ENCODE results near the gene CDR2L. TPM values are rescaled to one million over a fixed set of nuclear protein-coding genes. Genes with fewer than 3 reads are reported as not detected.

CDR2L gene
- total RNA-seq, 1 experiment from 2014 or later: 31.0 TPM

DNA sequence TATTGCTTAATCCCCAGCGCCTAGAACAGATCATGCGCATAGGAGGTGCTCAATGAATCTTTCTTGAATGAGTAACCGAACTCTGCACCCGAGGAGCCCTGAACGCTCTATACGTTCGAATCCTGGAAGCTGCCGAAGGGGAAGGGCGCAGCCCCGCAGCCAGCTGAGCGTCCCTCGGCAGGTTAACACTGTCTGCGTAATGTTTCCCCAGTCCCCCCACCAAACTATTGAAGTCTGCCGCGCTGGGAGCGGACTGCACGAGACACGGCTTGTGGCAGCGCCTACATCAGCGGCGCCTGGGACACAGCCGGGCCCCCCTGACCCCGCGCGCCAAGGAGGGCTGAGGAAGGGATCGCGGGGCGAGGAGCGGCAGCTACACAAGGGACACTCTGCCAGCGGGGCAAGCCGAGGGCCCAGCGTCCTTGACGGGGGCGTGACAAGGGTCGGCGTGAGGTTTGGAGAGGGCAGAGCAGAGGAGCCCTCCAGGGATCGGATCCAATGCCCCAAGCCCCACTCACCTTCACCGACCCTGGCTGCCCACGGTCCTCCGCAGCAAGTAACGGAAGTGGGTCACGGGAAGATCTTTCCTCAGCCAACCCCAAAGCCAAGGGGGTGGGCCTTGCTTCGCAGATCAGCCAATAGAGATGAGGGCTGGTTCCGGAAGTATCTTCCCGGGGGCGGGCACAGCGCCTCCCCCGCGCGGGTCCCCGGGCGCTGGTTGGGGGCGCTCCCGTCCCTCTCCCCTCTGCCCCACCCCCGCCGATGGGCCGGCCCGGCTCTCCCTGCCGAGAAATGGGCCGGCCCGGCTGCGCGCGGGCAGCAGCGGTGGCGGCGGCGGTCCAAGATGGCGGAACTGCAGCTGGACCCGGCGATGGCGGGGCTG, 59.2 kb downstream of the CDR2L start, which contains the start of the genes ATP5PD and KCTD2 (continued):
- TF ChIP-seq, protein P1, sequence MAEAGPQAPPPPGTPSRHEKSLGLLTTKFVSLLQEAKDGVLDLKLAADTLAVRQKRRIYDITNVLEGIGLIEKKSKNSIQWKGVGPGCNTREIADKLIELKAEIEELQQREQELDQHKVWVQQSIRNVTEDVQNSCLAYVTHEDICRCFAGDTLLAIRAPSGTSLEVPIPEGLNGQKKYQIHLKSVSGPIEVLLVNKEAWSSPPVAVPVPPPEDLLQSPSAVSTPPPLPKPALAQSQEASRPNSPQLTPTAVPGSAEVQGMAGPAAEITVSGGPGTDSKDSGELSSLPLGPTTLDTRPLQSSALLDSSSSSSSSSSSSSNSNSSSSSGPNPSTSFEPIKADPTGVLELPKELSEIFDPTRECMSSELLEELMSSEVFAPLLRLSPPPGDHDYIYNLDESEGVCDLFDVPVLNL (CRISPR knock-in tag; IDR thresholded peaks at IDR 0.05; ENCODE audit: borderline replicate concordance, low read depth): no peak; the same call in 1 of the 2 replicates
- TF ChIP-seq ZNF396 (CRISPR knock-in tag; IDR thresholded peaks at IDR 0.05; ENCODE audit: borderline replicate concordance) (no peak), IRF1 (CRISPR knock-in tag; IDR thresholded peaks at IDR 0.05) (no peak), FOXJ3 (CRISPR knock-in tag; IDR thresholded peaks at IDR 0.05; ENCODE audit: borderline replicate concordance) (no peak), NFE2L1 (CRISPR knock-in tag; IDR thresholded peaks at IDR 0.05) (no peak), TEAD1 (CRISPR knock-in tag; IDR thresholded peaks at IDR 0.05) (peak; percentile 78; the same call in 1 of the 2 replicates), CREB1 (CRISPR knock-in tag; IDR thresholded peaks at IDR 0.05) (0 out of 2 replicates have a peak, but pooled peaks have one; percentile 31), FOXK1 (CRISPR knock-in tag; IDR thresholded peaks at IDR 0.05) (peak; percentile 74), SP1 (CRISPR knock-in tag; conservative IDR thresholded peaks at IDR 0.05) (peak; percentile 92), ZNF219 (CRISPR knock-in tag; IDR thresholded peaks at IDR 0.05; ENCODE audit: borderline replicate concordance) (peak; percentile 54; the same call in 1 of the 2 replicates), ERG (CRISPR knock-in tag; IDR thresholded peaks at IDR 0.05) (no peak), HMGA2 (CRISPR knock-in tag; IDR thresholded peaks at IDR 0.05) (no peak), ZNF317 (CRISPR knock-in tag; IDR thresholded peaks at IDR 0.05; ENCODE audit: borderline replicate concordance, low read depth) (no peak), JAZF1 (CRISPR knock-in tag; IDR thresholded peaks at IDR 0.05) (no peak), EMX1 (CRISPR knock-in tag; IDR thresholded peaks at IDR 0.05) (no peak), SOX15 (CRISPR knock-in tag; IDR thresholded peaks at IDR 0.05) (no peak), JUN (CRISPR knock-in tag; IDR thresholded peaks at IDR 0.05) (no peak), TP53 (CRISPR knock-in tag; IDR thresholded peaks at IDR 0.05) (no peak), GABPB1 (CRISPR knock-in tag; IDR thresholded peaks at IDR 0.05) (peak; percentile 68), ATF3 (CRISPR knock-in tag; conservative IDR thresholded peaks at IDR 0.05) (no peak), ELF4 (CRISPR knock-in tag; IDR thresholded peaks at IDR 0.05; ENCODE audit: low read depth) (no peak), ETV6 (CRISPR knock-in tag; IDR thresholded peaks at IDR 0.05) (no peak), GRHL2 (CRISPR knock-in tag; IDR thresholded peaks at IDR 0.05; ENCODE audit: insufficient replicate concordance, severe bottlenecking) (no peak), ZNF416 (CRISPR knock-in tag; IDR thresholded peaks at IDR 0.05) (peak; percentile 63; the same call in 1 of the 2 replicates)
- TF ChIP-seq, protein P2, sequence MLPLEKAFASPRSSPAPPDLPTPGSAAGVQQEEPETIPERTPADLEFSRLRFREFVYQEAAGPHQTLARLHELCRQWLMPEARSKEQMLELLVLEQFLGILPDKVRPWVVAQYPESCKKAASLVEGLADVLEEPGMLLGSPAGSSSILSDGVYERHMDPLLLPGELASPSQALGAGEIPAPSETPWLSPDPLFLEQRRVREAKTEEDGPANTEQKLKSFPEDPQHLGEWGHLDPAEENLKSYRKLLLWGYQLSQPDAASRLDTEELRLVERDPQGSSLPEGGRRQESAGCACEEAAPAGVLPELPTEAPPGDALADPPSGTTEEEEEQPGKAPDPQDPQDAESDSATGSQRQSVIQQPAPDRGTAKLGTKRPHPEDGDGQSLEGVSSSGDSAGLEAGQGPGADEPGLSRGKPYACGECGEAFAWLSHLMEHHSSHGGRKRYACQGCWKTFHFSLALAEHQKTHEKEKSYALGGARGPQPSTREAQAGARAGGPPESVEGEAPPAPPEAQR (CRISPR knock-in tag; IDR thresholded peaks at IDR 0.05): no peak
- TF ChIP-seq, protein P3, sequence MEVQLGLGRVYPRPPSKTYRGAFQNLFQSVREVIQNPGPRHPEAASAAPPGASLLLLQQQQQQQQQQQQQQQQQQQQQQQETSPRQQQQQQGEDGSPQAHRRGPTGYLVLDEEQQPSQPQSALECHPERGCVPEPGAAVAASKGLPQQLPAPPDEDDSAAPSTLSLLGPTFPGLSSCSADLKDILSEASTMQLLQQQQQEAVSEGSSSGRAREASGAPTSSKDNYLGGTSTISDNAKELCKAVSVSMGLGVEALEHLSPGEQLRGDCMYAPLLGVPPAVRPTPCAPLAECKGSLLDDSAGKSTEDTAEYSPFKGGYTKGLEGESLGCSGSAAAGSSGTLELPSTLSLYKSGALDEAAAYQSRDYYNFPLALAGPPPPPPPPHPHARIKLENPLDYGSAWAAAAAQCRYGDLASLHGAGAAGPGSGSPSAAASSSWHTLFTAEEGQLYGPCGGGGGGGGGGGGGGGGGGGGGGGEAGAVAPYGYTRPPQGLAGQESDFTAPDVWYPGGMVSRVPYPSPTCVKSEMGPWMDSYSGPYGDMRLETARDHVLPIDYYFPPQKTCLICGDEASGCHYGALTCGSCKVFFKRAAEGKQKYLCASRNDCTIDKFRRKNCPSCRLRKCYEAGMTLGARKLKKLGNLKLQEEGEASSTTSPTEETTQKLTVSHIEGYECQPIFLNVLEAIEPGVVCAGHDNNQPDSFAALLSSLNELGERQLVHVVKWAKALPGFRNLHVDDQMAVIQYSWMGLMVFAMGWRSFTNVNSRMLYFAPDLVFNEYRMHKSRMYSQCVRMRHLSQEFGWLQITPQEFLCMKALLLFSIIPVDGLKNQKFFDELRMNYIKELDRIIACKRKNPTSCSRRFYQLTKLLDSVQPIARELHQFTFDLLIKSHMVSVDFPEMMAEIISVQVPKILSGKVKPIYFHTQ (CRISPR knock-in tag; IDR thresholded peaks at IDR 0.05): no peak
- TF ChIP-seq, protein P4, sequence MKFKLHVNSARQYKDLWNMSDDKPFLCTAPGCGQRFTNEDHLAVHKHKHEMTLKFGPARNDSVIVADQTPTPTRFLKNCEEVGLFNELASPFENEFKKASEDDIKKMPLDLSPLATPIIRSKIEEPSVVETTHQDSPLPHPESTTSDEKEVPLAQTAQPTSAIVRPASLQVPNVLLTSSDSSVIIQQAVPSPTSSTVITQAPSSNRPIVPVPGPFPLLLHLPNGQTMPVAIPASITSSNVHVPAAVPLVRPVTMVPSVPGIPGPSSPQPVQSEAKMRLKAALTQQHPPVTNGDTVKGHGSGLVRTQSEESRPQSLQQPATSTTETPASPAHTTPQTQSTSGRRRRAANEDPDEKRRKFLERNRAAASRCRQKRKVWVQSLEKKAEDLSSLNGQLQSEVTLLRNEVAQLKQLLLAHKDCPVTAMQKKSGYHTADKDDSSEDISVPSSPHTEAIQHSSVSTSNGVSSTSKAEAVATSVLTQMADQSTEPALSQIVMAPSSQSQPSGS (CRISPR knock-in tag; IDR thresholded peaks at IDR 0.05; ENCODE audit: borderline replicate concordance, low read depth): no peak
- TF ChIP-seq, protein P5, sequence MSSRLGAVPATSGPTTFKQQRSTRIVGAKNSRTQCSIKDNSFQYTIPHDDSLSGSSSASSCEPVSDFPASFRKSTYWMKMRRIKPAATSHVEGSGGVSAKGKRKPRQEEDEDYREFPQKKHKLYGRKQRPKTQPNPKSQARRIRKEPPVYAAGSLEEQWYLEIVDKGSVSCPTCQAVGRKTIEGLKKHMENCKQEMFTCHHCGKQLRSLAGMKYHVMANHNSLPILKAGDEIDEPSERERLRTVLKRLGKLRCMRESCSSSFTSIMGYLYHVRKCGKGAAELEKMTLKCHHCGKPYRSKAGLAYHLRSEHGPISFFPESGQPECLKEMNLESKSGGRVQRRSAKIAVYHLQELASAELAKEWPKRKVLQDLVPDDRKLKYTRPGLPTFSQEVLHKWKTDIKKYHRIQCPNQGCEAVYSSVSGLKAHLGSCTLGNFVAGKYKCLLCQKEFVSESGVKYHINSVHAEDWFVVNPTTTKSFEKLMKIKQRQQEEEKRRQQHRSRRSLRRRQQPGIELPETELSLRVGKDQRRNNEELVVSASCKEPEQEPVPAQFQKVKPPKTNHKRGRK (CRISPR knock-in tag; IDR thresholded peaks at IDR 0.05; ENCODE audit: borderline replicate concordance): no peak

All from WTC11 (cell line).